Panc1 (cell line): ENCODE measurements around the gene USP12.

ENCODE experiments used
- CTCF ChIP-seq: fragments of 450-650 bp; IDR thresholded peaks from 2 replicates; pipeline ENCODE4 v1.5.1; 2017; ENCODE audit warnings: mild to moderate bottlenecking
- POLR2AphosphoS5 ChIP-seq: IDR thresholded peaks from 2 replicates; pipeline ENCODE4 v1.6.1; 2012; ENCODE audit warnings: mild to moderate bottlenecking, low read depth, low read length, moderate library complexity
- REST ChIP-seq, 2 experiments: IDR thresholded peaks; 2 replicates each; pipeline ENCODE4 v1.6.1; 2011 to 2012; ENCODE audit warnings: low read depth in 2 of 2, control low read depth in 1 of 2, low read length in 1 of 2, mild to moderate bottlenecking in 1 of 2, moderate library complexity in 1 of 2; ENCODE audit not compliant: insufficient read depth in 1 of 2

GRCh38 chr13:27183561-27184147 is 12.0 kb upstream of the USP12 start:
- TF ChIP-seq CTCF (no peak), POLR2AphosphoS5 (no peak), REST (IDR thresholded peaks at IDR 0.05; ENCODE audit: insufficient read depth in 1 of 2, low read depth in 2 of 2, low read length in 1 of 2) (no peak)
